ENCODE measurements around the gene NRIP2. TPM values are rescaled to one million over a fixed set of nuclear protein-coding genes. Genes with fewer than 3 reads are reported as not detected.

The NRIP2 gene
- total and polyA plus RNA-seq, 2 donors (not counting 3 experiments of a cell fraction or from before 2014, with no cell fraction given) = not detected

- no peaks in the 10 kb centered on the region for H3K36me3 ChIP-seq (ENCODE audit: control insufficient read depth in 2 of 2, extremely low read depth in 1 of 2, insufficient read depth in 2 of 2, low read length in 2 of 2)
- peaks cover 2 to 6% of the 10 kb centered on the region in 2 experiments for H3K27me3 ChIP-seq (ENCODE audit: control insufficient read depth in 2 of 2, insufficient read depth in 2 of 2, low read length in 2 of 2)
- no peak overlapping the region for H3K4me3 ChIP-seq (replicated peaks in 1 of 3; ENCODE audit: insufficient read depth in 1 of 3, low read depth in 1 of 3, low read length in 3 of 3)
- dilution Hi-C loops (cut with MboI; ENCODE audit: extremely low pct_ligation_motif_present, low sequenced_read_pairs) (no loop called here), intact Hi-C loops (cut with micrococcal nuclease) (no loop called here)
- FAIRE-seq (no peak), DNase-seq (ENCODE audit: low read depth, low spot score) (no peak)
- H3K9ac ChIP-seq (replicated peaks; ENCODE audit: extremely low read depth, insufficient read depth, low read length) = no peak overlapping the region
- H2AFZ ChIP-seq (ENCODE audit: low read depth, low read length) = no peak overlapping the region
- H3K27ac ChIP-seq (ENCODE audit: insufficient read depth, low read depth, low read length) = no peak overlapping the region
- no peaks in the 10 kb centered on the region for H3K9me1 ChIP-seq (replicated peaks; ENCODE audit: control insufficient read depth, extremely low read depth, insufficient read depth, low read length)
- no peaks in the 10 kb centered on the region for H3K79me2 ChIP-seq (ENCODE audit: control insufficient read depth, insufficient read depth, low read length)
- CTCF ChIA-PET = no interaction called here
- no peaks in the 10 kb centered on the region for H3K4me1 ChIP-seq (ENCODE audit: control insufficient read depth, extremely low read depth, insufficient read depth, low read length)
- H3K4me2 ChIP-seq (ENCODE audit: insufficient read depth, low read length) = no peak overlapping the region
- POLR2A ChIA-PET = no interaction called here
- BruUV-seq (replicated peaks) = no TSS peak
- no peaks in the 10 kb centered on the region for H3K9me3 ChIP-seq (replicated peaks; ENCODE audit: control insufficient read depth, insufficient read depth, low read length)
- TF ChIP-seq CTCF (IDR thresholded peaks at IDR 0.05; ENCODE audit: extremely low read depth in 1 of 2, insufficient read depth in 1 of 2, low read depth in 1 of 2, low read length in 2 of 2) (no peak), JUN (IDR thresholded peaks at IDR 0.05; ENCODE audit: borderline replicate concordance, insufficient read depth, insufficient read length, low read depth) (no peak), GATA2 (IDR thresholded peaks at IDR 0.05; ENCODE audit: insufficient read depth, insufficient read length, low read depth, low read length) (no peak), MYC (IDR thresholded peaks at IDR 0.05; ENCODE audit: low read depth, low read length) (no peak), EZH2 (IDR thresholded peaks at IDR 0.05; ENCODE audit: borderline replicate concordance, low read depth, low read length, severe bottlenecking) (no peak), FOS (IDR thresholded peaks at IDR 0.05; ENCODE audit: borderline replicate concordance, insufficient read depth, low read length) (no peak), POLR2A (IDR thresholded peaks at IDR 0.05; ENCODE audit: low read depth, low read length) (no peak), POLR2AphosphoS5 (IDR thresholded peaks at IDR 0.05; ENCODE audit: insufficient read depth, low read depth, low read length) (no peak), MAX (IDR thresholded peaks at IDR 0.05; ENCODE audit: insufficient read depth, insufficient read length) (no peak)
- H4K20me1 ChIP-seq (replicated peaks; ENCODE audit: control insufficient read depth, extremely low read depth, insufficient read depth, low read length) = no peaks in the 10 kb centered on the region
Measured at GRCh38 chr12:2779281-2779680, 55.6 kb downstream of the NRIP2 start.

All from endothelial cell of umbilical vein (primary cell).